HUDEP-2 (cell line): Measurements from ENCODE around the gene RUFY2.
A peak's percentile ranks its signal among the peaks of the same experiment; 100 is the strongest.

Experiments
- DNase-seq, 76 experiments: peaks; one replicate each; lab custom pipeline; 2025; ENCODE audit not compliant: unreplicated experiment in 76 of 76; lab: John Stamatoyannopoulos, UW

Gene RUFY2

GRCh38 chr10:68406815-68407548, at the start of gene RUFY2:
Gene RUFY2, minus strand, starts transcription at chr10:68407277. Its CDS starts 88 bp downstream, at chr10:68407189.
- peak in 71 of 76 experiments; percentile 1 to 83 (median 55) for DNase-seq

GRCh38 chr10:68449698-68450097, 42.6 kb upstream of the RUFY2 start:
- DNase-seq = peak in 40 of 76 experiments; percentile 1 to 47 (median 17)

GRCh38 chr10:68446179-68446578, 39.1 kb upstream of the RUFY2 start:
- no peak for DNase-seq

- DNase-seq = no peak
Measured at GRCh38 chr10:68442971-68443370, 35.9 kb upstream of the RUFY2 start.

- no peak for DNase-seq
Measured at GRCh38 chr10:68440898-68441297, 33.8 kb upstream of the RUFY2 start.

- DNase-seq = peak in 10 of 76 experiments; percentile 1 to 46 (median 14)
Measured at GRCh38 chr10:68435803-68436202, 28.7 kb upstream of the RUFY2 start.

- DNase-seq = no peak
Measured at GRCh38 chr10:68434657-68435056, 27.6 kb upstream of the RUFY2 start.

- DNase-seq = peak in 1 of 76 experiments; percentile 9
Measured at GRCh38 chr10:68428396-68429104, 21.5 kb upstream of the RUFY2 start.

- no peak for DNase-seq
Measured at GRCh38 chr10:68424454-68425014, 17.5 kb upstream of the RUFY2 start.

GRCh38 chr10:68423522-68423921, 16.4 kb upstream of the RUFY2 start:
- no peak for DNase-seq

GRCh38 chr10:68419376-68419775, 12.3 kb upstream of the RUFY2 start:
- DNase-seq = no peak

- DNase-seq = no peak
Measured at GRCh38 chr10:68408898-68409518, 1.9 kb upstream of the RUFY2 start.

- peak in 41 of 76 experiments; percentile 2 to 46 (median 19) for DNase-seq
Measured at GRCh38 chr10:68406111-68406814, 814 bp downstream of the RUFY2 start.

- no peak for DNase-seq
Measured at GRCh38 chr10:68403701-68404100, 3.4 kb downstream of the RUFY2 start.

GRCh38 chr10:68402276-68402675, 4.8 kb downstream of the RUFY2 start:
- DNase-seq = no peak

- DNase-seq = no peak
Measured at GRCh38 chr10:68397005-68397404, 10.1 kb downstream of the RUFY2 start.

GRCh38 chr10:68385740-68386139, 21.3 kb downstream of the RUFY2 start:
- DNase-seq = no peak

GRCh38 chr10:68371604-68372003, 35.5 kb downstream of the RUFY2 start:
- no peak for DNase-seq

- DNase-seq = no peak
Measured at GRCh38 chr10:68367121-68367520, 40.0 kb downstream of the RUFY2 start.

- DNase-seq = no peak
Measured at GRCh38 chr10:68366600-68366999, 40.5 kb downstream of the RUFY2 start.

GRCh38 chr10:68365611-68366010, 41.5 kb downstream of the RUFY2 start:
- no peak for DNase-seq
